Subcutaneous adipose tissue (tissue), 4 donors: ENCODE results near the gene ANO8. TPM values are rescaled to one million over a fixed set of nuclear protein-coding genes. Genes with fewer than 3 reads are reported as not detected.

Experiments used
- CTCF ChIP-seq: fragments of 450-650 bp; IDR thresholded peaks from one replicate; pipeline ENCODE4 v1.5.1; 2016; ENCODE audit warnings: low read depth, mild to moderate bottlenecking, control low read depth, antibody characterized with exemption, moderate library complexity
- total RNA-seq, 4 donors: library from RNA; depleted of rRNA; stranded (reverse); fragments of >200 nt; gene quantifications; one replicate each; pipeline ENCODE4 v1.1.0, GENCODE V29; 2016

Gene ANO8
- total RNA-seq, 4 donors from 2014 or later = 5.4 to 30.3 (median 7.5) TPM

GRCh38 chr19:17335575-17335974 lies 920 bp upstream of the ANO8 start:
- no peak for TF ChIP-seq CTCF

- TF ChIP-seq CTCF = no peak
Observed at GRCh38 chr19:17333611-17334413, 843 bp downstream of the ANO8 start.

GRCh38 chr19:17332677-17333581 lies 1.7 kb downstream of the ANO8 start:
- TF ChIP-seq CTCF = no peak

GRCh38 chr19:17332360-17332676 lies 2.3 kb downstream of the ANO8 start:
- TF ChIP-seq CTCF = no peak

GRCh38 chr19:17331045-17331558 lies 3.6 kb downstream of the ANO8 start:
- no peak for TF ChIP-seq CTCF

GRCh38 chr19:17330262-17331044 lies 4.2 kb downstream of the ANO8 start:
- TF ChIP-seq CTCF = no peak
